ENCODE data around the gene IFITM10.

The IFITM10 gene

GRCh38 chr11:1793081-1793480 lies 42.7 kb upstream of the IFITM10 start:
- Histone ChIP-seq H4K20me1 (ENCODE audit: low read depth, low read length) (peaks cover 5% of the 10 kb centered on the region; the same call in 1 of the 2 replicates), H3F3A (ENCODE audit: insufficient read depth) (no peaks in the 10 kb centered on the region), H3K9ac (ENCODE audit: low read length) (no peak overlapping the region), H3K9me3 (ENCODE audit: insufficient read depth, low read length) (no peaks in the 10 kb centered on the region), H3K36me3 (ENCODE audit: low read length) (no peaks in the 10 kb centered on the region), H3K27me3 (ENCODE audit: low read length) (no peaks in the 10 kb centered on the region), H3K79me2 (ENCODE audit: insufficient read depth, low read length) (no peaks in the 10 kb centered on the region), H3K27ac (ENCODE audit: low read depth, low read length) (no peak overlapping the region), H3K9me2 (replicated peaks; ENCODE audit: insufficient read depth, low read length) (no peaks in the 10 kb centered on the region), H2AFZ (ENCODE audit: low read depth, low read length, severe bottlenecking) (no peak overlapping the region), H3K4me3 (ENCODE audit: insufficient read depth, low read length, poor library complexity, severe bottlenecking) (no peak overlapping the region), H3K4me2 (ENCODE audit: low read depth, low read length, poor library complexity, severe bottlenecking) (no peak overlapping the region)
- TF ChIP-seq CTCF (IDR thresholded peaks at IDR 0.05; ENCODE audit: insufficient read depth, low read length, poor library complexity, severe bottlenecking) (no peak), EZH2phosphoT487 (conservative IDR thresholded peaks at IDR 0.05; ENCODE audit: low read length) (no peak)

- Histone ChIP-seq H3K79me2 (ENCODE audit: insufficient read depth, low read length) (no peaks in the 10 kb centered on the region), H3K9ac (ENCODE audit: low read length) (no peak overlapping the region), H3K36me3 (ENCODE audit: low read length) (no peaks in the 10 kb centered on the region), H3K9me3 (ENCODE audit: insufficient read depth, low read length) (no peaks in the 10 kb centered on the region), H3F3A (ENCODE audit: insufficient read depth) (no peaks in the 10 kb centered on the region), H3K27me3 (ENCODE audit: low read length) (no peaks in the 10 kb centered on the region), H3K4me3 (ENCODE audit: insufficient read depth, low read length, poor library complexity, severe bottlenecking) (no peak overlapping the region), H4K20me1 (ENCODE audit: low read depth, low read length) (peaks cover 5% of the 10 kb centered on the region; the same call in 1 of the 2 replicates), H3K9me2 (replicated peaks; ENCODE audit: insufficient read depth, low read length) (no peaks in the 10 kb centered on the region), H3K27ac (ENCODE audit: low read depth, low read length) (no peak overlapping the region), H2AFZ (ENCODE audit: low read depth, low read length, severe bottlenecking) (no peak overlapping the region), H3K4me2 (ENCODE audit: low read depth, low read length, poor library complexity, severe bottlenecking) (no peak overlapping the region)
- TF ChIP-seq CTCF (IDR thresholded peaks at IDR 0.05; ENCODE audit: insufficient read depth, low read length, poor library complexity, severe bottlenecking) (no peak), EZH2phosphoT487 (conservative IDR thresholded peaks at IDR 0.05; ENCODE audit: low read length) (no peak)
Measured at GRCh38 chr11:1792461-1792860, 42.1 kb upstream of the IFITM10 start.

- H2AFZ ChIP-seq (ENCODE audit: low read depth, low read length, severe bottlenecking) = no peak overlapping the region
- no peak overlapping the region for H3K27ac ChIP-seq (ENCODE audit: low read depth, low read length)
- no peak overlapping the region for H3K4me3 ChIP-seq (ENCODE audit: insufficient read depth, low read length, poor library complexity, severe bottlenecking)
- H4K20me1 ChIP-seq (ENCODE audit: low read depth, low read length) = peaks cover 5% of the 10 kb centered on the region; the same call in 1 of the 2 replicates
- no peaks in the 10 kb centered on the region for H3K9me2 ChIP-seq (replicated peaks; ENCODE audit: insufficient read depth, low read length)
- no peak overlapping the region for H3K4me2 ChIP-seq (ENCODE audit: low read depth, low read length, poor library complexity, severe bottlenecking)
- no peaks in the 10 kb centered on the region for H3F3A ChIP-seq (ENCODE audit: insufficient read depth)
- no peaks in the 10 kb centered on the region for H3K9me3 ChIP-seq (ENCODE audit: insufficient read depth, low read length)
- TF ChIP-seq CTCF (IDR thresholded peaks at IDR 0.05; ENCODE audit: insufficient read depth, low read length, poor library complexity, severe bottlenecking) = no peak
- TF ChIP-seq EZH2phosphoT487 (conservative IDR thresholded peaks at IDR 0.05; ENCODE audit: low read length) = no peak
- no peaks in the 10 kb centered on the region for H3K27me3 ChIP-seq (ENCODE audit: low read length)
- H3K9ac ChIP-seq (ENCODE audit: low read length) = no peak overlapping the region
- no peaks in the 10 kb centered on the region for H3K36me3 ChIP-seq (ENCODE audit: low read length)
- no peaks in the 10 kb centered on the region for H3K79me2 ChIP-seq (ENCODE audit: insufficient read depth, low read length)
Measured at GRCh38 chr11:1791912-1792311, 41.5 kb upstream of the IFITM10 start.
